Germinal center (tissue), 1 donor: ENCODE results near the gene TLK1.
A peak's percentile ranks its signal among the peaks of the same experiment; 100 is the strongest.

Experiments
- DNase-seq: peaks from one replicate; pipeline ENCODE4 v3.0.0; 2012; ENCODE audit warnings: mixed read lengths, low spot score

TLK1 gene

DNA sequence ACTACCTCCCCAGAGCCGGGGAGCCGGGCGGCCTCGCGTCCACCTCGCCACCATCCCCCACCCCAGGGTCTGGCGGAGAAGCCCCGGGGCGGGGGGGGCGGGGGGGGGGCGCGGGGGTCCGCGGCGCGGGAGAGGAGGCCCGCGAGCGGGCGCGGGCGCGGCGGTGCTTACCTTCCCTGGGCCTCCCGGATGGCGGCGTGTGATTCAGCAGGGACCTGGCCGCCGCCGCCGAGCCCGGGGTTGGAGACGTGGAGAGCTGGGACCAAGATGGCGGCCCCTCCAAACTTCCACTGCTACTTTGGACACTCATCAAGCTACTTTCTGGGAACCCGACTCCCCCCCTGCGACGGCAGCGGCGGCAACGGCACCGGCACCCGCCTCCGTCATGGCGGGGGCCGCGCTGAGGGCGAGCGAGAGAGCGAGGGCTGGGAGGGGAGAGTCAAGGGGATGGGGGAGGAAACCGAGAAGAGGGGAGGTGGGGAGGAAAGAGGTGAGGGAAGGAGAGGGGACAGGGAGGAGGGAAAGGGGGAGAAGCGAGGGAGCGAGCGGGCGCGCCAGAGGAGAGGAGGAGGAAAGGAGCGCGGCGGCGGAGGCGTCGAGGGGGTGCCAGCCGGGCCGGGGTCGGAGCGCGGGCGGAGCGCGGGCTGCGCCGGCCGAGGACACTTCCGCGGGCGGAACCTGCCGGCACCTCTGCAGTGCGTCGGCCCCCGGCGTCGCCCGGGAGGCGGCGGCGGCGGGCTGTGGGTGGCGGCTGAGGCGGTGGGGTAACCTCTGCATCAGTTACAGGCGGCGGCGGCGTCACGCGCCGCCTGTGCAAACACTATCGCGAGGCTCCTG is at the start of gene TLK1:
TLK1 (minus strand) TSS at position 775 of the 837 bp plus-strand sequence; CDS start at position 310, 465 bp downstream.
- peak; percentile 54 for DNase-seq

DNA sequence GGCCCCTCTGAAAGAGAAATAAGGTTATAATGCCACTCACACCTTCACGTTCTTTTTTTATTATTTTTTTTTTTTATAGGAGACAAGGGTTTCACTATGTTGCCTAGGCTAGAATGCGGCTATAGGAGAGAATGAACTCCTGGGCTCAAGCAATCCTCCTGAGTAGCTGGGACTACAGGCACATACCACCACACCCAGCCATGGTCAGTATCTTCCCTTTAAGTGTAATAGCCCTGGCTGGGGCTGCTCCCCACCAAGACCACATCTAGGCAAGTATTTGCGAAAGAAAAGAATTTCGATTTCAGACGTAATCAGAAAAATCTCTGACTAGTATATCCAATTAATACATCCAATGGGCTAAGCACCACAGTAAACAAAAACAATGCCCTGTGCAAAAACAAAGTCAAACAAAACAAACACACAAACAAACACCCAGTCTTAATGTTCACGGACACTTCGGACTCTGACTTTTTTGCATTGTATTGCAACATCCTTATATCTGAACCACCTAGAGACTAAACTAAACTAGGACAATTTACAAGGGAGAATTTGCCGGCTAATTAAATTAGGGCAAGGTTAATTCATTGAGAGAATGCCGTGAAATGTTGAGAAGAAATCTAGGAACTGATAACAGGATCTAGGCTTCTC is 49.6 kb upstream of the TLK1 start:
- DNase-seq = no peak

DNA sequence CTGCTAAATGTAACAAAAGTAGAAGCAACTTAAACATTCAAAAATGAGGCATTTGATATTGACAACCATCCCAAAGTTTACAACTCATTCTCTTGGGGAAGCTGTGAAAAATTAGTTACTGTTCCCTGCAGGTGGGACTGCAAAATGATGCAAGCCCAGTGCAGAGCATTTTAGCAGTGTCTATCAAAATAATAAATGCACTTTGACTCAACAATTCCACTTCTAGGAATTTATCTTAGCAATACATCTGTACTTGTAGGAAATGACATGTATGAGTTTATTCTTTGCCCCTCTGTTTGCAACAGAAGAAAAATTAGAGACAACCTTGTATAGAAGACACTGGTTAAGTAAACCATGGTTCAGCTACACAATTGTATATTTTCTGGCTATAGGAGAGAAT is 48.0 kb upstream of the TLK1 start:
- no peak for DNase-seq

DNA sequence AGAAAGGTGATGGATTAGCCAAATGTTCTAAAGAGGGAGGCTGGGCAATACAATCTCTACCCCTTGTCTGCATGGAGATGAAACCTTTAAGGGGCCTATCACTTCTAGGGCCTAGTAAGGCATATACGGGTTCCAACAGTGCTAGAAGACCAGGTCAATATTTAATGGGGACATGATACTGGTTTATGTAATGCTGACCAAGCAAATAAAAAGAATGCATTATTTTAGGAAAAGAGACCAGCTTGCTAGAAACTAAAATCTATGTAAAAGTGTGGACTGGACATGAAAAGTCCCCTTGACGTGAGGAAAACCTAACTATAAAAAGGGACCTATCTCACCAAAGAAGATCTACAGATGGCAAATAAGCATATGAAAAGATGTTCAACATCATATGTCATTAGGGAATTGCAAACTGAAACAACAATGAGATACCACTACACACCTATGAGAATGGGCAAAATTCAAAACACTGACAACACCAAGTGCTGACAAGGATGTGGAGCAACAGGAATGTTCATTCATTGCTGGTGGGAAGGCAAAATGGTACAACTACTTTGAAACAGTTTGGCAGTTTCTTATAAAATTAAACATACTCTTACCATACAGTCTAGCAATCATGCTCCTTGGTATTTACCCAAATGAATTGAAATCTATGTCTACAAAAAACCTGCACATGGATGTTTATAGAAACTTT is 45.9 kb upstream of the TLK1 start:
- no peak for DNase-seq

DNA sequence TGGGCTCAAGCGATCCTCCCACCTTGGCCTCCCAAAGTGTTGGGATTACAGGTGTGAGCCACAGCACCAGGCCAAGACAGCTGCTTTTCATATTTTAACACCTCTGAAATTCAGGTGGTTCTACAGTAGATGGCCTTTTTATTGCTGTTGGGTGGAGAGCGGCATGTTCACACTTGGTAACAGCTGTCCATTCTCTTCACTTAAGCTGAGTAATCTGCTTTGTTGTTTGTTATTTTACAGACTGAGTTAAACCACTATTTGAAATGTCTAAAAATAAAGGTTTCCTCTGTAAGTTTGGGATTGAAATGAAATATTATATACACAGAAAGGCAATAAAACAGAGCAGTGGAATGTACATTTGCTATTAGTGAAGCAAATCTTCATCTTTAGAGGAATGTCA is 44.9 kb upstream of the TLK1 start:
- no peak for DNase-seq

DNA sequence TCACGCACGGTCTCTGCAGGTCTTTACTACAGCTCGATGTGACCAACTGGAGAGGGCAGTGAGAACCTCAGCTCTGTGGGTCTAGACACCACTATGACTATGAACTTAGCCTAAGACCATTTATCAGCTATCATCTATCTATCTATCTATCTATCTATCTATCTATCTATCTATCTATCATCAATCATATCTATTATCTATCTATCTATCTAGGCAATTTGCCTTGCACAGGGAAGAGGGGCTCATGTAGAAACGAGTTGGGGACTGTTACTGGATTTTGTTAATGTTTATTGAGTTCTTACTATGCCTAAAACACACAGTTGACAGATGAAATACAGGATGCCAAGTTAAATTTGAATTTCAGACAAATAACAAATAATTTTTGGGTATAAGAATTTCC is 41.1 kb upstream of the TLK1 start:
- no peak for DNase-seq

DNA sequence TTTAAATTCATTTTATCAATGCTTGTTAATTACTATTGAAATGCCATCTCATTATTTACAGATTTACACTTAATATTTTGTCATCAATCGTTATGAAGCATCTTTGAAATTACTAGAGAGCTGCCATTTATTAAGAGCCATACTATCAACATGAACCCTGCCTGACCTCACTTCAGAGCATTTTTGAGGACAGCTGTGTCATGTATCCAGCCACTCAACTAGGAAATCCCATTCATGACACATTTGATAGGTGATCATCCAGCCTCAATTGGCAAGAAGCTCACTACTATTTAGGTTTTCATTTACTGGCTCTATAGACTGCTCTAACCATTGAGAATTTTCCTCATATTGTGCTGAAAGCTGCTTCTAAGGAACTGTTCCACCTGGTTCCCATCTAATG is 40.6 kb upstream of the TLK1 start:
- DNase-seq = no peak

DNA sequence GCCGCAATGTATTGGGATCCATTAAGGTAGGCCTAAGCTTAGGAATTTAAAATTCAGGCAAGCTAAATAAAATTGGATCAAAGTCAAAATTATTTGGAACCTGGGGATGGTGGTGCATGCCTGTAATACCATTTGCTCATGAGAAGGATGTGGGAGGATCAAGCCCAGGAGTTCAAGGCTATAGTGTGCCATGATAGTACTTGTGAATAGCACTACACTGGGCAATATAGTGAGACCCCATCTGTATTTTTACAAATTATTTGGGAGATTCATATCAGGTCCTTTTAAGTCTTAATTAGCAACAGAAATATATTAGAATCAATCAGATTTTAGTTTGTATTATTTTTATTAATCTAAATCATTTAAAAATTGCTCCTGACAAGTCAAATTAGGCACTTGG is 39.8 kb upstream of the TLK1 start:
- DNase-seq = no peak

DNA sequence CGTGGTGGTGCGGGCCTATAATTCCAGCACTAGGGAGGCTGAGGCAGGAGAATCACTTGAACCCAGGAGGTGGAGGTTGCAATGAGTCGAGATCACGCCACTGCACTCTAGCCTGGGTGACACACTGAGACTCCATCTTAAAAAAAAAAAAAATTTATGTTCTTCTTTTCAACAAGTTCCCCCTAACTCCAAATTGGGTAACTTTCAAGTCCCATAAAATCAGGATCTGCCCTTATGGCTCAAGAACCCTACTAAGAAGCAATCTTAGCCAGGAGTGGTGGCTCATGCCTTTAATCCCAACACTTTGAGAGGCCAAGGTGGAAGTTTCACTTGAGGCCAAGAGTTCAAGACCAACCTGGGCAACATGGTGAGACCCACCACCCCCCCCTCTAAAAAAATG is 30.3 kb upstream of the TLK1 start:
- no peak for DNase-seq

DNA sequence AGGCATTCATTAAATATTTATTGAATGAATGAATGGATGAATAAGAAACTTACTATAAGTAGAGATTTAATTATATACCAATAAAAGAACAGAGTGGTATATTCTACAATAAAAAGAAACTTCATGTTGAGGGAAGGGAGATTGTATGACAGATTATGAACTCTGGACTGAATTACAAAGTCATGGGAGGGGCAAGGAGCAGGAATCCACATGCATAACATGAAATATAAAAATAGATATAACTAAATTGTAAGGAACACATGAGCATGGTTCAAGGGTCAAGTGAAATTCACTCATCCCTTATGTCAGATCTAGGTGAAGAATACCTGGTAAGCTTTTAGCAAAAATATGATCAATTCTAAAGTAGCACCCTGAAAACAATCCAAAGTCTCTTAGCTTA is 27.1 kb upstream of the TLK1 start:
- DNase-seq = no peak

DNA sequence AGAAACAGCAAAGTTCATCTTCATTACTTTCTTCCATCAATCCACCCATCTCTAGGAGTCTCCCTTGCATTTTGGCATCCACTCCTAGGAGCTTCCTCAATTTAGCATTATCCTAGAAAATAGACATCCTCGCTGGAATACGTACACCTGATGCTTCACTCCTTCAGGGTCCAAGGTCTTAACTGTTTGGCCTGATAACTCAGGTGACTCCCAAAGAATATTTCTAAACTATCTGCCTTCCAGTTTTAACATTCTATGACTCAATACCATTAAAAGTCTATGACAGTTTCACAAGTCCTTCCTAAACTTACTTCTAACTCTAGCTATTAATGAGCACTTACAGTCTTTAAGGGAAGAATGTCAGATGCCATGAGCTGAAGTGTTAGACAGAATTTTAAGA is 26.5 kb upstream of the TLK1 start:
- no peak for DNase-seq

DNA sequence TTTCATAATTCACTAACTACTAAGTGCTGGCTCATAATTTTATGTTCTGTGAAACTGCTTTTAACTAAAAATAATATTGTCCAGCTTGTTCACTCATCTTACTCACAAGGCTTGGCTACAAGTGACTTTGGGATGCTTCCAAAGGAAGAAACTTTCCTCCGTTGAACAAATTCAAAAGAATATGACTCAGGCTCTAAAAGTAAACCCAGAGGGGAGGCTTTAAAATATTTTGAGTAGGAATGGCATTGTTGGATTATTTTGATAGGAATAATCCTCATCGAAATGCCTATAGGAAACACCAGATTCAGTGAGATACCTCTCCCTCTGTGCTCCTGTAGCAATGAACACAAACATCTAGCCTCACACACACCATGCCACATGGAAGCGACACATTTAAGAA is 25.2 kb upstream of the TLK1 start:
- DNase-seq = no peak

DNA sequence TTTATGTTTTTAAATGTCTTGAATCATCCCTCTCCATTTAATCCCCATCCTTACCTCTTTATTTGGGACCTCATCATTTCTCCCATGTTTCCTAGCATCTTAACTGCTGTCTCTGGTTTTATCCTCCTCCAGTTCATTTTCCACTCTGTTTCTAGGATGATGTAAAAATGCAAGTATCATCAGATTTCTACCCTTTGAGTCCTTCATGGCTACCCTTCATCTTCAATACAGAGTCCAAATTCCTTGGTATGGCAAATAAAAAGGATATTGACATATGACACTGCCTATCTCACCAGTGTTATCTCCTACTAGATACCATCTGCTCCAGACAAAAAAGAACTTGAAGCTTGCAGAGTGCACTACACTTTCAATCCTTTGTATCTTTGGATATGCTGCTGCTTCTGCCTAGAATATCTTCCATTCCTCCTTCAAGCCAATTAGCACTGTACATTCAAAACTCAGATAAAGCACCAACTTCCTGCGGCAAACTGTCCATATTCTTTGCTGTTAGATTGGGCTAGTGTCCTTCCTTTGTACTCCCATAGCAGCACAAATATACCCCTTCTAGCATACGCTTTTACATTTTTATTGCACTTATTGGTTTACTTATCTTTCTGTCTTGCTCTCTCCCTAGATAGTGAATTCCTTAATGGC is 24.6 kb upstream of the TLK1 start:
- no peak for DNase-seq

DNA sequence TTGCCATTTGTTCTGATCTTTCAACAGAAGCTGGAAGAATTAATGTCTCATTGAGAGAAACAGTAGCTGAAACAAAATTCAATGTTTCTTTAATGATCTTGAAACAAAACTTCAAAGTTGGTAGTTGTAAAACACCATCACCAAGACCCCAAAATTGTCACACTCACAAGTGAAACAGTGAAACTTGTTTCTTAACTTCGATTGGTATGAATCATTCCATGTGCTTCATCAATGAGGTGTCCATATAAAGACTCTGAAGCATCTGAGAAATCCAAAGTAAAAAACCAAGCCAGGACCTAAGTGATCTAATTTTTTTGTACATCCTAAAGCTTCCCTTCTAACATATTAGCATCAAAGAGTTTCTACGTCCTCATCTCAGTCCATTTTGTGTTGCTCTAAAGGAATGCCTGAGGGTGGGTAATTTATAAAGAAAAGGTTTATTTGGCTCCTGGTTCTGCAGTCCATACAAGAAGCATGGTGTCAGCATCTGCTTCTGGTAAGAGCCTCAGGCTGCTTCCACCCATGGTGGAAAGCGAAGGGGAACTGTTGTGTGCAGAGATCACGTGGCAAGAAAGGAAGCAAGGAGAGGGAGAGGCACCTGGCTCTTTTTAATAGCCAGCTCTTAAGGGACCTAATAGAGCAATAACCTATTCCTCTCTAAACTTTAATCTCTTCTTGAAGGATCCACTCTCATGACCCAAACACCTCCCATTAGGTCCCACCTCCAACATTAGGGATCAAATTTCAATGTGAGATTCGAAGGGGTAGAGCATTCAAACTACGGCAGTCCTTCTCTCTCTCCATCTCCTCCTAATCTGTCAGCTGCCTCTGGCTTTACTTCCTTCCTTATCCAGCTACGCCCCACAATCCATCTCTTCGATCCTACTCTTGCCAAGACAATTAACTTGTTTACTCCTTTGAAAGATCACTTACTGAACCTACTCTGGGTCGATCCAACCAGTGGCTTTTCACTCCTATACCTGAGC is 20.7 kb upstream of the TLK1 start:
- DNase-seq = no peak

DNA sequence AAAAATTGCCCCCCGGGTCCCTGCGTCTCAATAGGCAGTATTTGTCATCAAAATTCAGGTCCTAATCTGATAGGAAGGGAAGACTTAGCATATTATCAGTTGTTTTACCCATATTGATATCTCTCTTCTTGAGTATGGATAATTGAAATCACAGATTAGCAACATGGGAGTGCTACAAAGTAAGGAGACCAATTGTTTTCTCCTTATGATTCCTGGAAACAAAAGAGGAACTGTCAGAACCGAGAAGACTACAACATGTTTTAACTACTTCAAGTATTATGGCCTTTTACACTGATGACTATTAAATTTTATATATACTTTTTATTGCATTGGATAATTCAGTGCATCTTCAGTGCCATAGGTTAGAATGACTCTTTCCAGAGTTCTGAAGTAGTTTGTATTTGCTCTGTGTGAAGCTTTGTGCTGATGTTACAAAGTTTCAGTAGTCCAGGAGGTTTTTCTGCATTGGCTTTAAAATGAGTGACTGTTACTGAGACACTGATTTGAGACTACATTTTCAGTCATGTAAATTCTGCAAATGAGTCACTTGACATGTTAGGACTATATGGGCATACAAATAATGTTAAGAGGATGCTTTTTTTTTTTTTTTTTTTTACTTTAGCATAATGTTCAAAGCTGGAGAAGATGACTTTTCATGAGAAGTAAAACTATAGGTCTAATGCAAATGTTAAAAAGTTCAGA is 19.7 kb upstream of the TLK1 start:
- DNase-seq = no peak

DNA sequence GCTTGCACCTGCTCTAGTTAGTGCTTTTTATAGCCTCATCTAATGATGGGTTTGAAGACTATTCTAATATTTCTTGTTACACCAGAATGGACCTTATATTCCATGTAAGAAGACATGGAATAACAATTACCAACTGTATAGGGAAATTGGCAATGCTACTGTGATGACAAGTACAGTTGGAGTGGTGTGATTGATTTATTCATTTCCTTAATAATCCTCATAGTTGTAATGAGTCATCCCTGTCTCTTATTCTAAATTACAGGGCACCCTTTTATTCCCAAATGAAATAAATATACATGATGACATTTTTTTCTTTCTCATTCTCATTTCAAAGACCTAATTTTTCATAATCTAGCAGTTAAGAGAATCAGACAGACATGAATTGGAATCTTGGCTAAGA is 18.3 kb upstream of the TLK1 start:
- no peak for DNase-seq

DNA sequence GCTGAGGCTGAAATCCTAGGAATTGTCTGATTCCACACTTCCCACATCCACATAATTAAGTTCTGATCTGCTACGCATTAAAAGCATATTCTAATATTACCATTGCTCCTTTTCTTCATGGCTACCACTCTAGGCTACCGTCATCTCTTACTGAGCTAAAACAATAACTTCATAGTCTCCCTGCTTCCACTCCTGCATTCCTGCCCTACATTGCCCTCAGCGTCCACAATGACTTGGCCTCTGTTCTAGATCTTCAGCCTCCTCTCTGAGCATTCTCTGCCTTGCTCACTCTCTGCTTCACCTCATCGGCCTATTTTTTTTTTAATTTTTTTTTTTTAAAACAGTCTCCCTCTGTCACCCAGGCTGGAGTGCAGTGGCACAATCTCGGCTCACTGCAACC is 15.8 kb upstream of the TLK1 start:
- DNase-seq = no peak

DNA sequence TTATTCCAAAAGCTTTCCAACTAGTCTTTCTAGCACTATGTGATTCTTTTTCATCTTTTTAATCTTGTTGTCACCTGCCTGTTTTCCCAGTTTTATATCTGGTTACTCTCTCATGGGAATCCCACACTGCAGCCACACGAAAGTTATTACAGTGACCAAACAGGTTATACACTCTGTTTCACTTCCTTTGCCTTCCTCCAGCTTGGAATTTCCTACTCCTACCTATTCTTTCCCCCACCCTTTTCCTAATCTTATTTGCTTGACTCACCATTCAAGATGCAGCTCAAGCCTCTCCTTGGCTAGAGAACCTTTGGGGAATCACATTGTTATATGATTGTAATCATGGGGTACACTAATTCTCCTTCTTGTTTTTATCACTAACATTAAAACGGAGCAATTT is 13.4 kb upstream of the TLK1 start:
- DNase-seq = no peak

DNA sequence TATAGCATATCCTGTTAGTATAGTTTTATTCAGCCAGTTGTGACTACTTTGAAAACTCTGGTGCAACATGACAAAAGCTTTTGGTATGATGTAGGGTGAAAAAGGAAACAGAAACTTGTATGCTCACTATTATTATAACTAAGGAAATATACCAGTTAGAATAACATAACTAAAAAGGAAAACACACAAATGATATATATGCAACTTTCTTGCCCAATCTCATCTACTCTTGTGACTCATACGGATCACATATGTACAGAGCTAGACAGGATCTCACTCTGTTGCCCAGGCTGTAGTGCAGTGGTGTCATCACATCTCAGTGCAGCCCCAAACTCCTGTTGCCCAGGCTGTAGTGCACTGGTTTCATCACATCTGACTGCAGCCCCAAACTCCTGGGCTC is 12.4 kb upstream of the TLK1 start:
- DNase-seq = no peak

DNA sequence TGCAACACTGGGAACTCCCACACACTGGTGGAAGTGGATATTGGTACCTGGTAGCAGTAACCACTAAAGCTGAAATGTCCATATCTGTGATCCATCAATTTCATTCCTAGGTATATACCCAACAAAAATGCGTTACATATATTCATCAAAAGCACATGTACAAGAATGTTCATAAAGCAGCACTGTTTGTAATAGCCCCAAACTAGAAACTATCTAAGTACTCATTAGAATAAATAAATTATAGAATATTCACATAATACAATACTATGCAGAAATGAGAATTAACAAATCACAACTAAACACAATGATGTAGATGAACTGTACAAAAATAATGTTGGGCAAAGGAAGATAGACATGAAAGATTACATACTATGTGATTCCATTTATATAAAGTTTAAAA is 11.1 kb upstream of the TLK1 start:
- no peak for DNase-seq

DNA sequence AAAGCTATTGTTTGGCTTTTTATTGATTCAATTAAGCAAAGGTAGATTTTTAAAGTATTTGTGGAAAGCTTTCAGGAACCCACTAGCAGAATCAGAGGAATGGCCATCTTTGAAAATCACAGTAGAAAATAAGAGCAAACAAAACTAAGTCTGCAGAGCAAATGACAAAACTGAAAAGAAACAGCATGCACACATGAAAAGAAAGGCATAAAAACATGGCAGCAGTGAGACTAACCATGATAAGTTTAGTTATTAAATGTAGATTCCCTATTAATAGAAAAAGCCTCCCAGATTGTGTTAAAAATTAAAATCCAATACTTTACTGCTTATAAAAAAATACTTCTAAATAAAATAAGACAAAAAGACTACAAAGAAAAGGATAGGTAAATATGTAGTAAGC is 9.1 kb upstream of the TLK1 start:
- DNase-seq = no peak
